ENCODE measurements around the gene SLC27A2.

Gene SLC27A2

GRCh38 chr15:50219820-50220219 lies 37.8 kb downstream of the SLC27A2 start:
- in situ Hi-C loops (cut with MboI; ENCODE audit: low sequenced_read_pairs, unreplicated experiment): no loop called here
- TF ChIP-seq CTCF (IDR thresholded peaks at IDR 0.05; ENCODE audit: borderline replicate concordance, control extremely low read depth, extremely low read depth, insufficient read depth, missing control alignments): no peak
- DNase-seq (ENCODE audit: low spot score): no peak

GRCh38 chr15:50222181-50222580 lies 40.2 kb downstream of the SLC27A2 start:
- no peak for DNase-seq (ENCODE audit: low spot score)
- no peak for TF ChIP-seq CTCF (IDR thresholded peaks at IDR 0.05; ENCODE audit: borderline replicate concordance, control extremely low read depth, extremely low read depth, insufficient read depth, missing control alignments)

GRCh38 chr15:50224606-50225005 lies 42.6 kb downstream of the SLC27A2 start:
- in situ Hi-C loops (cut with MboI; ENCODE audit: low sequenced_read_pairs, unreplicated experiment): no loop called here
- no peak for TF ChIP-seq CTCF (IDR thresholded peaks at IDR 0.05; ENCODE audit: borderline replicate concordance, control extremely low read depth, extremely low read depth, insufficient read depth, missing control alignments)
- no peak for DNase-seq (ENCODE audit: low spot score)

More at GRCh38 chr15:50222181-50222580, 40.2 kb downstream of the SLC27A2 start:
- in situ Hi-C loops (cut with MboI; ENCODE audit: low sequenced_read_pairs, unreplicated experiment): no loop called here

- DNase-seq (ENCODE audit: low spot score): no peak
- TF ChIP-seq CTCF (IDR thresholded peaks at IDR 0.05; ENCODE audit: borderline replicate concordance, control extremely low read depth, extremely low read depth, insufficient read depth, missing control alignments): no peak
- in situ Hi-C loops (cut with MboI; ENCODE audit: low sequenced_read_pairs, unreplicated experiment): no loop called here
These were observed 43.1 kb downstream of the SLC27A2 start for GRCh38 chr15:50225057-50225456.

GRCh38 chr15:50225938-50226337 lies 43.9 kb downstream of the SLC27A2 start:
- no peak for TF ChIP-seq CTCF (IDR thresholded peaks at IDR 0.05; ENCODE audit: borderline replicate concordance, control extremely low read depth, extremely low read depth, insufficient read depth, missing control alignments)
- no peak for DNase-seq (ENCODE audit: low spot score)
- in situ Hi-C loops (cut with MboI; ENCODE audit: low sequenced_read_pairs, unreplicated experiment): no loop called here

GRCh38 chr15:50227076-50227475 lies 45.1 kb downstream of the SLC27A2 start:
- TF ChIP-seq CTCF (IDR thresholded peaks at IDR 0.05; ENCODE audit: borderline replicate concordance, control extremely low read depth, extremely low read depth, insufficient read depth, missing control alignments): no peak
- DNase-seq (ENCODE audit: low spot score): no peak
- in situ Hi-C loops (cut with MboI; ENCODE audit: low sequenced_read_pairs, unreplicated experiment): no loop called here

GRCh38 chr15:50228866-50229265 lies 46.9 kb downstream of the SLC27A2 start:
- in situ Hi-C loops (cut with MboI; ENCODE audit: low sequenced_read_pairs, unreplicated experiment): no loop called here
- no peak for DNase-seq (ENCODE audit: low spot score)
- no peak for TF ChIP-seq CTCF (IDR thresholded peaks at IDR 0.05; ENCODE audit: borderline replicate concordance, control extremely low read depth, extremely low read depth, insufficient read depth, missing control alignments)

Data from GM13976 (cell line).